Cerebellar cortex (tissue), 1 donor: ENCODE data around the gene PARP8.
A peak's percentile ranks its signal among the peaks of the same experiment; 100 is the strongest.
"Not testable (repeated sequence)": the region's sequence is repeated elsewhere in the genome, so short reads cannot be mapped to it uniquely, and the experiment has no call there.

ENCODE experiments used
- DNase-seq: peaks from one replicate; pipeline ENCODE4 v3.0.0-alpha.2; 2015; ENCODE audit warnings: low spot score

PARP8 gene

GRCh38 chr5:50666261-50667022 is at the start of gene PARP8:
Gene PARP8 (plus strand): TSS chr5:50666637. CDS start chr5:50667096, 459 bp downstream.
- DNase-seq = no peak

- DNase-seq = no peak
These were observed 42.8 kb upstream of the PARP8 start for GRCh38 chr5:50623666-50624065.

- DNase-seq = not testable (repeated sequence)
These were observed 31.6 kb upstream of the PARP8 start for GRCh38 chr5:50634866-50635265.

- not testable (repeated sequence) for DNase-seq
These were observed 28.9 kb upstream of the PARP8 start for GRCh38 chr5:50637576-50637975.

- no peak for DNase-seq
These were observed 19.8 kb upstream of the PARP8 start for GRCh38 chr5:50646591-50646990.

GRCh38 chr5:50647726-50648125 is 18.7 kb upstream of the PARP8 start:
- no peak for DNase-seq

GRCh38 chr5:50653946-50654345 is 12.5 kb upstream of the PARP8 start:
- DNase-seq = no peak

- DNase-seq = no peak
These were observed 11.2 kb upstream of the PARP8 start for GRCh38 chr5:50655067-50655809.

GRCh38 chr5:50655810-50656205 is 10.6 kb upstream of the PARP8 start:
- DNase-seq = no peak

- no peak for DNase-seq
These were observed 9.4 kb upstream of the PARP8 start for GRCh38 chr5:50657044-50657443.

GRCh38 chr5:50658246-50658645 is 8.2 kb upstream of the PARP8 start:
- no peak for DNase-seq

GRCh38 chr5:50663636-50664035 is 2.8 kb upstream of the PARP8 start:
- no peak for DNase-seq

GRCh38 chr5:50665091-50665490 is 1.3 kb upstream of the PARP8 start:
- DNase-seq = no peak

GRCh38 chr5:50665761-50666202 is 655 bp upstream of the PARP8 start:
- not testable (repeated sequence) for DNase-seq

- no peak for DNase-seq
These were observed 701 bp downstream of the PARP8 start for GRCh38 chr5:50667023-50667652.

GRCh38 chr5:50667653-50668595 is 1.5 kb downstream of the PARP8 start:
- DNase-seq = peak; percentile 9

GRCh38 chr5:50668636-50669035 is 2.2 kb downstream of the PARP8 start:
- DNase-seq = not testable (repeated sequence)

GRCh38 chr5:50672663-50673062 is 6.2 kb downstream of the PARP8 start:
- DNase-seq = no peak

GRCh38 chr5:50673444-50673843 is 7.0 kb downstream of the PARP8 start:
- DNase-seq = not testable (repeated sequence)

- DNase-seq = no peak
These were observed 8.9 kb downstream of the PARP8 start for GRCh38 chr5:50675385-50675784.

- DNase-seq = not testable (repeated sequence)
These were observed 13.1 kb downstream of the PARP8 start for GRCh38 chr5:50679554-50679953.

GRCh38 chr5:50684721-50685120 is 18.3 kb downstream of the PARP8 start:
- DNase-seq = no peak
